ENCODE data around the gene PLCH1. TPM values are rescaled to one million over a fixed set of nuclear protein-coding genes. Genes with fewer than 3 reads are reported as not detected.
"Not testable (repeated sequence)": the region's sequence is repeated elsewhere in the genome, so short reads cannot be mapped to it uniquely, and the experiment has no call there.

The PLCH1 gene
- total and polyA plus RNA-seq, 3 experiments from 2014 or later = not detected

DNA sequence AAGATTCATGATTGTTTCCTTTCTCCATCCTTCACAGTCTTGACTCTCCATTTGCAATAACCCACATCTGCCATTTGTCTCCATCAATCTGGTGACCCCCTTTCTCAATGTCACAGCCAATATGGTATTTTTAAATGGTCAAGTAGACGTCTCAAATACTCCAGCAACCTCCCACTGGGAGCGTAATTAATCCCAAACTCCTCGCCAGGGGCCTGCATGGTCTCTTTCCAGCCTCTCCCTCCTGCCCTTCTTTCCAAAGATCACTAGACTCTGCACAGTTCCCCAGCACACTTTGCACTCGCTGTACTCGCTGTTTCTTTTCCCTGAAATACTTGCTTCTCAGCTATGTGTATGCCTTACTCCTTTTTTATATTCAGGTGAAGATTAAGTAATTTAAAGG, 115.3 kb downstream of the PLCH1 start:
- CTCF ChIA-PET = no interaction called here
- POLR2A ChIA-PET = no interaction called here
- Histone ChIP-seq H3K9me3 (ENCODE audit: low read length) (no peaks in the 10 kb centered on the region), H3K27me3 (ENCODE audit: insufficient read depth, low read length, poor library complexity, severe bottlenecking) (no peaks in the 10 kb centered on the region), H3K27ac (ENCODE audit: low read depth, low read length) (no peak overlapping the region), H3K4me3 (ENCODE audit: low read length) (no peak overlapping the region), H3K4me1 (ENCODE audit: insufficient read depth, low read length) (no peaks in the 10 kb centered on the region), H3K36me3 (ENCODE audit: insufficient read depth, low read length) (no peaks in the 10 kb centered on the region)
- Mint-ChIP-seq H3K9me3 (peaks cover 0 to 2% (median 0%) of the 10 kb centered on the region in 5 donors), H3K27ac (no peak overlapping the region), H3K36me3 (no peaks in the 10 kb centered on the region), H3K4me1 (no peaks in the 10 kb centered on the region), H3K27me3 (peaks cover 0 to 4% of the 10 kb centered on the region in 2 donors), H3K4me3 (no peak overlapping the region)
- no peak for DNase-seq

- Mint-ChIP-seq H3K4me1 (no peaks in the 10 kb centered on the region), H3K36me3 (no peaks in the 10 kb centered on the region), H3K27me3 (peaks cover 0 to 4% of the 10 kb centered on the region in 2 donors), H3K27ac (no peak overlapping the region), H3K9me3 (peaks cover 0 to 2% (median 0%) of the 10 kb centered on the region in 5 donors), H3K4me3 (no peak overlapping the region)
- POLR2A ChIA-PET = no interaction called here
- Histone ChIP-seq H3K4me1 (ENCODE audit: insufficient read depth, low read length) (no peaks in the 10 kb centered on the region), H3K36me3 (ENCODE audit: insufficient read depth, low read length) (no peaks in the 10 kb centered on the region), H3K4me3 (ENCODE audit: low read length) (no peak overlapping the region), H3K27me3 (ENCODE audit: insufficient read depth, low read length, poor library complexity, severe bottlenecking) (no peaks in the 10 kb centered on the region), H3K9me3 (ENCODE audit: low read length) (no peaks in the 10 kb centered on the region), H3K27ac (ENCODE audit: low read depth, low read length) (no peak overlapping the region)
- CTCF ChIA-PET = no interaction called here
- DNase-seq = no peak
Measured at GRCh38 chr3:155629056-155629455, 115.8 kb downstream of the PLCH1 start.

DNA sequence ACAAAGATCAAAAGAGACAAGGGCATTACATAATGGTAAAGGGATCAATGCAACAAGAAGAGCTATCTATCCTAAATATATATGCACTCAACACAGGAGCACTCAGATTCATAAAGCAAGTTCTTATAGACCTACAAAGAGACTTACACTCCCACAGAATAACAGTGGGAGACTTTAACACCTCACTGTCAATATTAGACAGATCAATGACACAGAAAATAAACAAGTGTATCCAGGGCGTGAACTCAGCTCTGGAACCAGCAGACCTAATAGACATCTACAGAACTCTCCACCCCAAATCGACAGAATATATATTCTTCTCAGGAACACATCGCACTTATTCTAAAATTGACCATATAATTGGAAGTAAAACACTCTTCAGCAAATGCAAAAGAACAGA, 122.2 kb downstream of the PLCH1 start:
- POLR2A ChIA-PET; H3K27me3 ChIP-seq (ENCODE audit: insufficient read depth, low read length, poor library complexity, severe bottlenecking); H3K27me3 Mint-ChIP-seq; H3K4me3 Mint-ChIP-seq; H3K36me3 Mint-ChIP-seq; CTCF ChIA-PET; H3K27ac ChIP-seq (ENCODE audit: low read depth, low read length); H3K9me3 ChIP-seq (ENCODE audit: low read length); DNase-seq; H3K4me1 ChIP-seq (ENCODE audit: insufficient read depth, low read length); H3K27ac Mint-ChIP-seq; H3K36me3 ChIP-seq (ENCODE audit: insufficient read depth, low read length); H3K4me1 Mint-ChIP-seq; H3K4me3 ChIP-seq (ENCODE audit: low read length): not testable (repeated sequence)
- H3K9me3 Mint-ChIP-seq = peaks cover 0 to 11% (median 3%) of the 10 kb centered on the region in 5 donors

DNA sequence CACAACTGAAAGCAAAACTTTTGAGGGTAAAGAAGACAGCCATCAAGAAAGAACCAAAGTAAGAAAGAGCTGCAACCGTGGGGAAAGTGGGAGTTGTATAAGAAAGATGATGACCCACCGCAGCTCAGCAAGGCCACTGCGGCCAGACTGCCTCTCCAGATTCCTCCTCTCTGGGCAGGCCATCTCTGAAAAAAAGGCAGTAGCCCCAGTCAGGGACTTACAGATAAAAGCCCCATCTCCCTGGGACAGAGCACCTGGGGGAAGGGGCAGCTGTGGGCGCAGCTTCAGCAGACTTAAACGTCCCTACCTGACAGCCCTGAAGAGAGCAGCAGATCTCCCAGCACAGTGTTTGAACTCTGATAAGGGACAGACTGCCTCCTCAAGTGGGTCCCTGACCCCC, 124.3 kb downstream of the PLCH1 start:
- H3K9me3 Mint-ChIP-seq = peaks cover 0 to 19% (median 4%) of the 10 kb centered on the region in 5 donors
- H3K4me3 ChIP-seq (ENCODE audit: low read length); H3K36me3 Mint-ChIP-seq; H3K4me3 Mint-ChIP-seq; H3K9me3 ChIP-seq (ENCODE audit: low read length); H3K27ac Mint-ChIP-seq; H3K27ac ChIP-seq (ENCODE audit: low read depth, low read length); POLR2A ChIA-PET; H3K4me1 Mint-ChIP-seq; H3K4me1 ChIP-seq (ENCODE audit: insufficient read depth, low read length); H3K27me3 ChIP-seq (ENCODE audit: insufficient read depth, low read length, poor library complexity, severe bottlenecking); H3K36me3 ChIP-seq (ENCODE audit: insufficient read depth, low read length); DNase-seq; H3K27me3 Mint-ChIP-seq: not testable (repeated sequence)
- CTCF ChIA-PET = interaction anchor here (1.3 kb wide), 1 partner anchor 49 kb away, joined by 3 read pairs; no protein-coding TSS in a partner anchor

DNA sequence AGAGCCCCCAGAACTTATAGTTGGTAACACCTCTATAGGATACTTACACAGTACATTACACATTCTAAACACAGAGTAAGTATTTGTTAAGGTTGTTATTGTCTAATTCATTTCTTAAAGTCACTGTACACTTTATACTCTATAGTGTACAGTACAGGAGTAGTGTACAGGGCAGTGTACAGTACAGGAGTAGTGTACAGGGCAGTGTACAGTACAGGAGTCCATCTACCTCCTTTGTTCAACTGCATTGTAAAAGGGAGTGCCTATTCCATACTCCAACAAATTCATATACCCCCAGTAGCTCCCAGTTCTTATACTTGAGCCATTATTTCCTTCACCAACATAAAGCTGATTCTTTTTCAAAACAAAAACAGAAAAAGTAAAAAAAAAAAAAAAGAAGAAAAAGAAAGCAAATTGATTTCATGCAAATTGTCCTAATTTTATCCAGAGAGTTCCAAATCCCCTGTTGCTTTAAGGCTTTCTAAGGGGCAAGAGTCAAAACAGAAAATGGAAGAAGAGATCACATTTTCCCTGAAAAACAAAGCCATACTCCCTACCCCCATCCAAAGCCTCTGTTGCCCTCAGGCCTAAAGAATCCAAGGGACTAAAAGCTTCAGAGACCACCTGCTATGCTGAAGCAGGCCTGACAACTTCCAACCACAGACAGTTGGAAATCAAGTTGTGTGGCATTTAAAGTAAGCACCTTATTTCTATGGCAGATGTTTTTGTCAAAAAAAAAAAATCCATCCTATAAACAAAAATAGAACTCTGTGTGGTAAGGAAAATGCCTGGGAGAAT, 125.6 kb downstream of the PLCH1 start:
- Histone ChIP-seq H3K9me3 (ENCODE audit: low read length) (no peaks in the 10 kb centered on the region), H3K27me3 (ENCODE audit: insufficient read depth, low read length, poor library complexity, severe bottlenecking) (no peaks in the 10 kb centered on the region), H3K4me3 (ENCODE audit: low read length) (no peak overlapping the region), H3K27ac (ENCODE audit: low read depth, low read length) (no peak overlapping the region), H3K36me3 (ENCODE audit: insufficient read depth, low read length) (no peaks in the 10 kb centered on the region), H3K4me1 (ENCODE audit: insufficient read depth, low read length) (no peaks in the 10 kb centered on the region)
- no peak overlapping the region for H3K4me3 Mint-ChIP-seq
- ChIA-PET POLR2A (no interaction called here), CTCF (no interaction called here)
- no peak for DNase-seq
- H3K9me3 Mint-ChIP-seq = peaks cover 0 to 27% (median 2%) of the 10 kb centered on the region in 5 donors
- no peak overlapping the region for H3K27ac Mint-ChIP-seq
- no peaks in the 10 kb centered on the region for H3K4me1 Mint-ChIP-seq
- H3K27me3 Mint-ChIP-seq = peaks cover 0 to 4% of the 10 kb centered on the region in 2 donors
- H3K36me3 Mint-ChIP-seq = no peaks in the 10 kb centered on the region

DNA sequence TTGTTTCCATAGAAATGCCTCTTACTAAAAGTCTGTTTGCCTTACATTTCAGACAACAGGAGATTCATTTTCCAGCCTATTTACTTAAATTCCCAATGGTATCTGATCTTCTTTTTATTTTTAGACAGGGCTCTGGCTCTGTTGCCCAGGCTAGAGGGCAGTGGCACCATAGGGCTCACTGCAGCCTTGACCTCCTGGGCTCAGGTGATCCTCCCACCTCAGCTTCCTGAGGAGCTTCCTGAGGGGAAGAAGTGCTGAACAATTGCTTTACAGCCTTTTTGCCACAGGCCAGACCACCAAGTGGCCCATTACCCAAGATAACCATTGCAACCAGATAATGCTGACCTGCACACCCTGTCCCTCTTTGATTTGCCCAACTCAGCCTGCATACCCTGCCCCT, 126.3 kb downstream of the PLCH1 start:
- POLR2A ChIA-PET = no interaction called here

DNA sequence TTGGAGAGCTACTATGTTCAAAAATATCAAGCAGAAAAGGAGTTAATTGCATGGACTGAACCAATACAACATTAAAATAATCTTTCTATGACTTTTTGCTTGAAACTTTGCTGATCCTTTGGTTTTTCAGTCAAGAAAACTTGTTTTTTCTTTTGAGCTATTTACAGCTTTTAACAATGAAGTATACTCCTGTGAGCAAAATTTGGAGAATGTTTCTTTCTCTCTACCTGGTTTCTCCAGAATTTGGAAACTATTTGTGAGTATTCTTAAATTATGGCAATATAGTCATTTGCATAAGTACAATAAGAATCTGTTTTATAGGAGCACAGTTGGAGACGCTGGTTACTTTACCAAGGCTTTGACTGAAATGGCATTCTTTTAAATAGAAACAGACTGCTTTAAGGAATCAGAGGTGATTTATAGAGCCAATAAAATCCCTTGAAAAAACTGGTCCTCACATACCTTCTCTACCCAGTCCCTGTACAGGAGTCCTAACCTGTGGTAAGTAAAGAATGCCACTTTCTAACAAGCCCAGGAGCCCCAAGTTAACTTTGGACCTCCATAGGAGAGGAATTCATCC, 127.4 kb downstream of the PLCH1 start:
- H3K9me3 Mint-ChIP-seq = peaks cover 0 to 27% (median 4%) of the 10 kb centered on the region in 5 donors
- H3K36me3 ChIP-seq (ENCODE audit: insufficient read depth, low read length) = no peaks in the 10 kb centered on the region
- H3K4me3 Mint-ChIP-seq = no peak overlapping the region
- H3K27ac ChIP-seq (ENCODE audit: low read depth, low read length) = no peak overlapping the region
- H3K36me3 Mint-ChIP-seq = no peaks in the 10 kb centered on the region
- no peak overlapping the region for H3K4me3 ChIP-seq (ENCODE audit: low read length)
- H3K4me1 ChIP-seq (ENCODE audit: insufficient read depth, low read length) = no peaks in the 10 kb centered on the region
- peaks cover 0 to 4% of the 10 kb centered on the region in 2 donors for H3K27me3 Mint-ChIP-seq
- no peaks in the 10 kb centered on the region for H3K27me3 ChIP-seq (ENCODE audit: insufficient read depth, low read length, poor library complexity, severe bottlenecking)
- no peak for DNase-seq
- H3K9me3 ChIP-seq (ENCODE audit: low read length) = no peaks in the 10 kb centered on the region
- H3K4me1 Mint-ChIP-seq = no peaks in the 10 kb centered on the region
- CTCF ChIA-PET = no interaction called here
- POLR2A ChIA-PET = no interaction called here
- no peak overlapping the region for H3K27ac Mint-ChIP-seq

More for the DNA sequence above, 126.3 kb downstream of the PLCH1 start:
- Mint-ChIP-seq H3K36me3 (no peaks in the 10 kb centered on the region), H3K4me3 (no peak overlapping the region), H3K27ac (no peak overlapping the region), H3K9me3 (peaks cover 0 to 27% (median 2%) of the 10 kb centered on the region in 5 donors), H3K4me1 (no peaks in the 10 kb centered on the region), H3K27me3 (peaks cover 0 to 4% of the 10 kb centered on the region in 2 donors)
- Histone ChIP-seq H3K27ac (ENCODE audit: low read depth, low read length) (no peak overlapping the region), H3K4me3 (ENCODE audit: low read length) (no peak overlapping the region), H3K9me3 (ENCODE audit: low read length) (no peaks in the 10 kb centered on the region), H3K4me1 (ENCODE audit: insufficient read depth, low read length) (no peaks in the 10 kb centered on the region), H3K27me3 (ENCODE audit: insufficient read depth, low read length, poor library complexity, severe bottlenecking) (no peaks in the 10 kb centered on the region), H3K36me3 (ENCODE audit: insufficient read depth, low read length) (no peaks in the 10 kb centered on the region)
- CTCF ChIA-PET = no interaction called here
- DNase-seq = no peak

DNA sequence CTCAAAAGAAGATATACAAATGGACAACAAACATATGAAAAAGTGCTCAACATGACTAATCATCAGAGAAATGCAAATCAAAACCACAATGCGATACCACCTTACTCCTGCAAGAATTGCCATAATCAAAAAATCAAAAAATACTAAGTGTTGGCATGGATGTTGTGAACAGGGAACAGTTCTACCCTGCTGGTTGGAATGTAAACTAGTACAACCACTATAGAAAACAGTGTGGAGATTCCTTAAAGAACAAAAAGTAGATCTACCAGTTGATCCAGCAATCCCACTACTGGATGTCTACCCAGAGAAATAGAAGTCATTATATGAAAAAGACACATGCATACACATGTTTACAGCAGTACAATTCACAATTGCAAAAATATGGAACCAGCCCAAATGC, 129.7 kb downstream of the PLCH1 start:
- H3K4me1 Mint-ChIP-seq; H3K4me3 ChIP-seq (ENCODE audit: low read length); H3K36me3 ChIP-seq (ENCODE audit: insufficient read depth, low read length); CTCF ChIA-PET; H3K4me1 ChIP-seq (ENCODE audit: insufficient read depth, low read length); H3K9me3 ChIP-seq (ENCODE audit: low read length); H3K27me3 Mint-ChIP-seq; H3K4me3 Mint-ChIP-seq; DNase-seq; H3K36me3 Mint-ChIP-seq; H3K27ac Mint-ChIP-seq; H3K27ac ChIP-seq (ENCODE audit: low read depth, low read length); POLR2A ChIA-PET; H3K27me3 ChIP-seq (ENCODE audit: insufficient read depth, low read length, poor library complexity, severe bottlenecking): not testable (repeated sequence)
- H3K9me3 Mint-ChIP-seq = peaks cover 2 to 27% (median 9%) of the 10 kb centered on the region in 5 donors

Data from CD8-positive, alpha-beta memory T cell (primary cell).